Measurements from ENCODE around the gene BCO2.
"Not testable (repeated sequence)": the region's sequence is repeated elsewhere in the genome, so short reads cannot be mapped to it uniquely, and the experiment has no call there.

BCO2 gene

GRCh38 chr11:112172362-112172994, 2.8 kb upstream of the BCO2 start:
- no peak for DNase-seq

- DNase-seq, result no peak
Observed at GRCh38 chr11:112173152-112173551, 2.2 kb upstream of the BCO2 start.

- no peak for DNase-seq
Observed at GRCh38 chr11:112175599-112175952, 264 bp downstream of the BCO2 start.

- no peak for DNase-seq
Observed at GRCh38 chr11:112176077-112176476, 765 bp downstream of the BCO2 start.

GRCh38 chr11:112177589-112177988, 2.3 kb downstream of the BCO2 start:
- DNase-seq, result no peak

- no peak for DNase-seq
Observed at GRCh38 chr11:112178428-112178827, 3.1 kb downstream of the BCO2 start.

GRCh38 chr11:112178936-112179335, 3.6 kb downstream of the BCO2 start:
- DNase-seq, result no peak

GRCh38 chr11:112179601-112180000, 4.3 kb downstream of the BCO2 start:
- DNase-seq, result no peak

- no peak for DNase-seq
Observed at GRCh38 chr11:112182867-112183266, 7.6 kb downstream of the BCO2 start.

GRCh38 chr11:112185883-112186282, 10.6 kb downstream of the BCO2 start:
- no peak for DNase-seq

- no peak for DNase-seq
Observed at GRCh38 chr11:112186304-112186703, 11.0 kb downstream of the BCO2 start.

GRCh38 chr11:112195113-112195512, 19.8 kb downstream of the BCO2 start:
- DNase-seq, result not testable (repeated sequence)

- no peak for DNase-seq
Observed at GRCh38 chr11:112195951-112196351, 20.6 kb downstream of the BCO2 start.

- DNase-seq, result no peak
Observed at GRCh38 chr11:112196519-112197087, 21.3 kb downstream of the BCO2 start.

- DNase-seq, result not testable (repeated sequence)
Observed at GRCh38 chr11:112199101-112199500, 23.8 kb downstream of the BCO2 start.

- DNase-seq, result no peak
Observed at GRCh38 chr11:112200252-112200651, 24.9 kb downstream of the BCO2 start.

- no peak for DNase-seq
Observed at GRCh38 chr11:112206071-112206470, 30.8 kb downstream of the BCO2 start.

GRCh38 chr11:112210890-112211289, 35.6 kb downstream of the BCO2 start:
- no peak for DNase-seq

GRCh38 chr11:112211536-112211935, 36.2 kb downstream of the BCO2 start:
- DNase-seq, result no peak

- DNase-seq, result no peak
Observed at GRCh38 chr11:112212290-112212689, 37.0 kb downstream of the BCO2 start.

- no peak for DNase-seq
Observed at GRCh38 chr11:112212710-112213109, 37.4 kb downstream of the BCO2 start.

- DNase-seq, result no peak
Observed at GRCh38 chr11:112213753-112214152, 38.4 kb downstream of the BCO2 start.

GRCh38 chr11:112215621-112216020, 40.3 kb downstream of the BCO2 start:
- no peak for DNase-seq

- DNase-seq, result no peak
Observed at GRCh38 chr11:112216561-112217105, 41.3 kb downstream of the BCO2 start.
